Mesothelial cell of epicardium (in vitro differentiated cells): ENCODE data around the gene TRANK1. TPM values are rescaled to one million over a fixed set of nuclear protein-coding genes. Genes with fewer than 3 reads are reported as not detected.
A peak's percentile ranks its signal among the peaks of the same experiment; 100 is the strongest.

ENCODE experiments used
- DNase-seq, 2 experiments: peaks; one replicate each; pipeline ENCODE4 v3.0.0; 2021; ENCODE audit warnings: low spot score in 2 of 2; ENCODE audit not compliant: unreplicated experiment in 2 of 2
- H3K27ac Mint-ChIP-seq: 2 replicates; pipeline ENCODE4 v1.8.0; 2021; ENCODE audit warnings: mixed read lengths
- H3K27me3 Mint-ChIP-seq: 2 replicates; pipeline ENCODE4 v1.8.0; 2021; ENCODE audit warnings: low read depth, mixed read lengths
- H3K36me3 Mint-ChIP-seq: 2 replicates; pipeline ENCODE4 v1.8.0; 2021; ENCODE audit warnings: mixed read lengths
- H3K4me1 Mint-ChIP-seq: 2 replicates; pipeline ENCODE4 v1.8.0; 2021; ENCODE audit warnings: mixed read lengths
- H3K4me3 Mint-ChIP-seq: 2 replicates; pipeline ENCODE4 v1.8.0; 2021; ENCODE audit warnings: mild to moderate bottlenecking, moderate library complexity, mixed read lengths
- H3K9me3 Mint-ChIP-seq: 2 replicates; pipeline ENCODE4 v1.8.0; 2021; ENCODE audit warnings: mixed read lengths
- total RNA-seq: library from RNA; stranded (reverse); gene quantifications from 3 replicates; pipeline ENCODE4 v1.2.1, GENCODE V29; 2021
- TF ChIP-seq, protein P1 (sequence below): fragments of 200-600 bp; sonication (generic); IDR thresholded peaks from one replicate; pipeline ENCODE4 v1.5.0; 2021; ENCODE audit warnings: antibody characterized with exemption; ENCODE audit not compliant: unreplicated experiment

The TRANK1 gene
- total RNA-seq, 1 donor from 2014 or later: 76.8 TPM

DNA sequence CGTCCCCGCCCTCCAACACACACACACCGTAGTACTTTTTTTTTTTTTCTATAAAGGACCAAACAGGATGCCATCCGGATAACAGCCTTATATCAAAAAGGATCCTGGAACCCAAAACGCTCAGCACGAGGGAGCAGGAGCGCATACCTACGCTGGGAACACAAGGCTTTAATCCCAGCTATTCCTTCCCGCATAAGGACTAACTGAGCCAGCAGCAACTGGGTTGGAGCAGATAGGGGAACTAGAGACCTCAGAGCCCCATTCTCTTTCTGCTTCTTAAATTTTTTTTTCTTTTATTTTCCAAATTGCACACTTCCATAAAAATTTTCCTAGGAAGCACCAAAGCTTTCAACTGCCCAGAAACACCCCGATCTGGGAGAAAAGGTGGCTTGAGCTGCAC is 1.3 kb downstream of the TRANK1 start:
- no peak for DNase-seq
- TF ChIP-seq, protein P1, sequence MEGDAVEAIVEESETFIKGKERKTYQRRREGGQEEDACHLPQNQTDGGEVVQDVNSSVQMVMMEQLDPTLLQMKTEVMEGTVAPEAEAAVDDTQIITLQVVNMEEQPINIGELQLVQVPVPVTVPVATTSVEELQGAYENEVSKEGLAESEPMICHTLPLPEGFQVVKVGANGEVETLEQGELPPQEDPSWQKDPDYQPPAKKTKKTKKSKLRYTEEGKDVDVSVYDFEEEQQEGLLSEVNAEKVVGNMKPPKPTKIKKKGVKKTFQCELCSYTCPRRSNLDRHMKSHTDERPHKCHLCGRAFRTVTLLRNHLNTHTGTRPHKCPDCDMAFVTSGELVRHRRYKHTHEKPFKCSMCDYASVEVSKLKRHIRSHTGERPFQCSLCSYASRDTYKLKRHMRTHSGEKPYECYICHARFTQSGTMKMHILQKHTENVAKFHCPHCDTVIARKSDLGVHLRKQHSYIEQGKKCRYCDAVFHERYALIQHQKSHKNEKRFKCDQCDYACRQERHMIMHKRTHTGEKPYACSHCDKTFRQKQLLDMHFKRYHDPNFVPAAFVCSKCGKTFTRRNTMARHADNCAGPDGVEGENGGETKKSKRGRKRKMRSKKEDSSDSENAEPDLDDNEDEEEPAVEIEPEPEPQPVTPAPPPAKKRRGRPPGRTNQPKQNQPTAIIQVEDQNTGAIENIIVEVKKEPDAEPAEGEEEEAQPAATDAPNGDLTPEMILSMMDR: no peak
- Mint-ChIP-seq H3K27ac (peak overlapping the region; percentile 96), H3K9me3 (peaks cover 19% of the 10 kb centered on the region), H3K36me3 (peaks cover 18% of the 10 kb centered on the region), H3K27me3 (peaks cover 3% of the 10 kb centered on the region), H3K4me1 (peaks cover 30% of the 10 kb centered on the region), H3K4me3 (peak overlapping the region; percentile 82)

DNA sequence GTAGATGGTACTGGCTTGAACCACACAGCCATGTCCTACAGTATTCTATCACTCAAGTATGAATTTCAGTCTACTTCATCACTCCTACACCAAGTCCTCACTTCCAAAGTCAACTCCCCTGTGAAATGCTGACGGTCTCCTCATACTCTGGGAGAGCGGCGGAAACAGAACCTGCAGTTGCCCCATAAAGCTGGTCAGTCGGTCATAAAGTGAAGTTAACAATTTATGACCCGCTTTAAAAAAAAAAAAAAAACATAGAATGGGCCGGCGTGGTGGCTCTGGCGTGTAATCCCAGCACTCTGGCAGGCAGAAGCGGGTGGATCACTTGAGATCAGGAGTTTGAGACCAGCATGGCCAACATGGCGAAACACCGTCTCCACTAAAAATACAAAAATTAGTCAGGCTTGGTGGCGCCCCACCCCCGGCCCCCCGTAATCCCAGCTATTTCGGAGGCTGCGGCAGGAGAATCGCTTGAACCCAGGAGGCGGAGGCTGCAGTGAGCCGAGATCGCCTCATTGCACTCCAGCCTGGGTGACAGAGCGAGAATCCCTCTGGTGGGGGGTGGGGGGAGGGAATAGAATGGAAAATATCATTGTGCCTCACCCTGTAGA is 2.1 kb downstream of the TRANK1 start:
- Mint-ChIP-seq H3K9me3 (peaks cover 14% of the 10 kb centered on the region), H3K4me1 (peaks cover 33% of the 10 kb centered on the region), H3K36me3 (peaks cover 15% of the 10 kb centered on the region), H3K4me3 (no peak overlapping the region), H3K27me3 (peaks cover 3% of the 10 kb centered on the region), H3K27ac (peak overlapping the region; percentile 25)
- no peak for DNase-seq
- TF ChIP-seq, protein P1: no peak

DNA sequence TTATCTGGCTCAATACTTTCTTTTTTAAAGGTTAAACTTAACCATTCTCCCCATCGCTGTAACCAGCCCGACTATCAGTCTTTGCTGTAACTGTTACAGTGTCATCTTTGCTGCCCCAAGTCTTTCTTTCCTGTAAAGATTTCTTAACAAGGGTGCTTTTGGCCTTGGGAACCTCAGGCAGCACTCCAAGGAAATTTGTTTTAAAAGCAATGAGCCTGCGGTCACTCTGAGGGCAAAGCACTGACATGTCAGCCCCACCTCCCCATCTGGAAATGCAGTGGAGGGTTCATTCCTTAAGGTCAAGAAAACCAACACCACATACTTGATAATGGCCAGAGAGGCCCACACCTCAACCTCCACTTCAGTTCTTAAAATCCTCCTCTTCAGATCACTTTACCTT is 3.2 kb downstream of the TRANK1 start:
- peaks cover 7% of the 10 kb centered on the region for H3K36me3 Mint-ChIP-seq
- no peak for DNase-seq
- peaks cover 5% of the 10 kb centered on the region for H3K9me3 Mint-ChIP-seq
- H3K27ac Mint-ChIP-seq: peak overlapping the region; percentile 66
- TF ChIP-seq, protein P1: no peak
- peaks cover 3% of the 10 kb centered on the region for H3K27me3 Mint-ChIP-seq
- peaks cover 40% of the 10 kb centered on the region for H3K4me1 Mint-ChIP-seq
- peak overlapping the region; percentile 28 for H3K4me3 Mint-ChIP-seq

DNA sequence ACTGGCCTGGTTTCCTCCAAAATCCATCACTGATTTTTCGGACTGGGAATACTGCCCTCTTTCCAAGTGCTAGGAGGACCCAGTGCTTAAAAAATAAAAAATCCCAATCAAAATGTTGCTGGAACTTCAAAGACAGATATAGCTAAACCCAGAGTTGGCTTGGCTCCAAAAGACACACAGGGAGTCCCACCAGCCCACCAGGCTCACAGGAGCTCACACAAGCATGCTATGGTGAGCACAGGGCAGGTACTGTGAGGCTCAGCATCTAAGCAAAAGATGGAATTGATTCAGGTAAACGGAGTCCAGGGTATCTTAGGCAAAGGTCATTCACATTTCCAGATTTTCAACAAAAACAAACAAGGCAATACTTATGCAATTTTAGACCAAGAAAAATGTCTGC is 3.7 kb downstream of the TRANK1 start:
- Mint-ChIP-seq H3K9me3 (peaks cover 4% of the 10 kb centered on the region), H3K27ac (peak overlapping the region; percentile 79), H3K36me3 (peaks cover 5% of the 10 kb centered on the region), H3K4me3 (no peak overlapping the region), H3K27me3 (peaks cover 3% of the 10 kb centered on the region), H3K4me1 (peaks cover 43% of the 10 kb centered on the region)
- TF ChIP-seq, protein P1: no peak
- DNase-seq: no peak

DNA sequence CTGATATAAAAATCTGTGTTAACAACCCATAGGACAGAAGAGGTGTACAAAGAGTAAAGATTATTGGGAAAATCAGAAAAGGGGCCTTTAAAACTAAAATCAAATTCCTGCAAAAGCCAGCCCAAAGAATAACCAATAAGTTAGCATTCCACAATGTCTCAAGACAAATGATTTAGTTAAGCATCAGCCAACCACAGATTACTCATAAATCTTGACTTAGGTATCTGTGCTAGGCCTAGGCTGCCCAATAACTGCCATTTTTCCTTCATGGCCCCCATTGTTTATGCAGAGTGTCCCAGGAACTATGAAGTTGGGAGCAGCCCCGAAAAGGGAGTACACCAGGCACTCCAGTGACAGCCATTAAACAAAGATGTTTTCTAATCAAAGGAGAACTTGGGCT is 7.4 kb downstream of the TRANK1 start:
- Mint-ChIP-seq H3K4me3 (no peak overlapping the region), H3K4me1 (peaks cover 58% of the 10 kb centered on the region), H3K36me3 (peaks cover 7% of the 10 kb centered on the region), H3K27ac (peak overlapping the region; percentile 78), H3K9me3 (no peaks in the 10 kb centered on the region), H3K27me3 (no peaks in the 10 kb centered on the region)
- TF ChIP-seq, protein P1: no peak
- DNase-seq: no peak
